ENCODE data around the gene RNF113B. TPM values are rescaled to one million over a fixed set of nuclear protein-coding genes. Genes with fewer than 3 reads are reported as not detected.

The RNF113B gene
- total and polyA plus RNA-seq, 2 of the 13 experiments (the other 11 are each of a cell fraction or from before 2014, with no cell fraction given) = not detected

GRCh38 chr13:98201984-98202383 lies 24.9 kb upstream of the RNF113B start (continued):
- TF ChIP-seq, protein P1, sequence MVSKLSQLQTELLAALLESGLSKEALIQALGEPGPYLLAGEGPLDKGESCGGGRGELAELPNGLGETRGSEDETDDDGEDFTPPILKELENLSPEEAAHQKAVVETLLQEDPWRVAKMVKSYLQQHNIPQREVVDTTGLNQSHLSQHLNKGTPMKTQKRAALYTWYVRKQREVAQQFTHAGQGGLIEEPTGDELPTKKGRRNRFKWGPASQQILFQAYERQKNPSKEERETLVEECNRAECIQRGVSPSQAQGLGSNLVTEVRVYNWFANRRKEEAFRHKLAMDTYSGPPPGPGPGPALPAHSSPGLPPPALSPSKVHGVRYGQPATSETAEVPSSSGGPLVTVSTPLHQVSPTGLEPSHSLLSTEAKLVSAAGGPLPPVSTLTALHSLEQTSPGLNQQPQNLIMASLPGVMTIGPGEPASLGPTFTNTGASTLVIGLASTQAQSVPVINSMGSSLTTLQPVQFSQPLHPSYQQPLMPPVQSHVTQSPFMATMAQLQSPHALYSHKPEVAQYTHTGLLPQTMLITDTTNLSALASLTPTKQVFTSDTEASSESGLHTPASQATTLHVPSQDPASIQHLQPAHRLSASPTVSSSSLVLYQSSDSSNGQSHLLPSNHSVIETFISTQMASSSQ (IDR thresholded peaks at IDR 0.05; ENCODE audit: low read depth) = no peak
- TF ChIP-seq, protein P1 (CRISPR knock-in tag; IDR thresholded peaks at IDR 0.05; ENCODE audit: borderline replicate concordance) = peak; percentile 19; the same call in 1 of the 2 replicates
- TF ChIP-seq ZNF747 (CRISPR knock-in tag; IDR thresholded peaks at IDR 0.05; ENCODE audit: borderline replicate concordance) (no peak), GMEB1 (CRISPR knock-in tag; IDR thresholded peaks at IDR 0.05; ENCODE audit: borderline replicate concordance) (no peak), SRY (CRISPR knock-in tag; IDR thresholded peaks at IDR 0.05) (no peak), ZNF382 (CRISPR knock-in tag; IDR thresholded peaks at IDR 0.05; ENCODE audit: borderline replicate concordance) (no peak), PHF21A (CRISPR knock-in tag; IDR thresholded peaks at IDR 0.05) (no peak; the same call in 1 of the 2 replicates), HNF4G (IDR thresholded peaks at IDR 0.05; ENCODE audit: borderline replicate concordance, low read depth, low read length) (peak; percentile 92), HNF4G (CRISPR knock-in tag; IDR thresholded peaks at IDR 0.05; ENCODE audit: borderline replicate concordance, low read depth) (peak; percentile 37; the same call in 1 of the 2 replicates), PRMT3 (CRISPR knock-in tag; IDR thresholded peaks at IDR 0.05; ENCODE audit: borderline replicate concordance, low read depth) (no peak), KDM5A (IDR thresholded peaks at IDR 0.05; ENCODE audit: borderline replicate concordance, low read length) (no peak), ZFP36L1 (CRISPR knock-in tag; IDR thresholded peaks at IDR 0.05) (no peak), ZNF788 (CRISPR knock-in tag; IDR thresholded peaks at IDR 0.05; ENCODE audit: borderline replicate concordance) (peak; percentile 37; the same call in 1 of the 2 replicates), CREM (IDR thresholded peaks at IDR 0.05) (0 out of 2 replicates have a peak, but pooled peaks have one; percentile 22), CREM (CRISPR knock-in tag; IDR thresholded peaks at IDR 0.05) (no peak), ZNF337 (CRISPR knock-in tag; IDR thresholded peaks at IDR 0.05; ENCODE audit: borderline replicate concordance, low read depth) (no peak), RAD21 (CRISPR knock-in tag; IDR thresholded peaks at IDR 0.05) (peak; percentile 20; the same call in 1 of the 2 replicates), GABPB1 (CRISPR knock-in tag; IDR thresholded peaks at IDR 0.05) (peak; percentile 51), MEF2D (CRISPR knock-in tag; IDR thresholded peaks at IDR 0.05) (0 out of 2 replicates have a peak, but pooled peaks have one; percentile 37)
- TF ChIP-seq, protein P2, sequence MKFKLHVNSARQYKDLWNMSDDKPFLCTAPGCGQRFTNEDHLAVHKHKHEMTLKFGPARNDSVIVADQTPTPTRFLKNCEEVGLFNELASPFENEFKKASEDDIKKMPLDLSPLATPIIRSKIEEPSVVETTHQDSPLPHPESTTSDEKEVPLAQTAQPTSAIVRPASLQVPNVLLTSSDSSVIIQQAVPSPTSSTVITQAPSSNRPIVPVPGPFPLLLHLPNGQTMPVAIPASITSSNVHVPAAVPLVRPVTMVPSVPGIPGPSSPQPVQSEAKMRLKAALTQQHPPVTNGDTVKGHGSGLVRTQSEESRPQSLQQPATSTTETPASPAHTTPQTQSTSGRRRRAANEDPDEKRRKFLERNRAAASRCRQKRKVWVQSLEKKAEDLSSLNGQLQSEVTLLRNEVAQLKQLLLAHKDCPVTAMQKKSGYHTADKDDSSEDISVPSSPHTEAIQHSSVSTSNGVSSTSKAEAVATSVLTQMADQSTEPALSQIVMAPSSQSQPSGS (CRISPR knock-in tag; IDR thresholded peaks at IDR 0.05) = no peak
- TF ChIP-seq, protein P3, sequence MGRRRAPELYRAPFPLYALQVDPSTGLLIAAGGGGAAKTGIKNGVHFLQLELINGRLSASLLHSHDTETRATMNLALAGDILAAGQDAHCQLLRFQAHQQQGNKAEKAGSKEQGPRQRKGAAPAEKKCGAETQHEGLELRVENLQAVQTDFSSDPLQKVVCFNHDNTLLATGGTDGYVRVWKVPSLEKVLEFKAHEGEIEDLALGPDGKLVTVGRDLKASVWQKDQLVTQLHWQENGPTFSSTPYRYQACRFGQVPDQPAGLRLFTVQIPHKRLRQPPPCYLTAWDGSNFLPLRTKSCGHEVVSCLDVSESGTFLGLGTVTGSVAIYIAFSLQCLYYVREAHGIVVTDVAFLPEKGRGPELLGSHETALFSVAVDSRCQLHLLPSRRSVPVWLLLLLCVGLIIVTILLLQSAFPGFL (CRISPR knock-in tag; IDR thresholded peaks at IDR 0.05) = no peak
- TF ChIP-seq, protein P4, sequence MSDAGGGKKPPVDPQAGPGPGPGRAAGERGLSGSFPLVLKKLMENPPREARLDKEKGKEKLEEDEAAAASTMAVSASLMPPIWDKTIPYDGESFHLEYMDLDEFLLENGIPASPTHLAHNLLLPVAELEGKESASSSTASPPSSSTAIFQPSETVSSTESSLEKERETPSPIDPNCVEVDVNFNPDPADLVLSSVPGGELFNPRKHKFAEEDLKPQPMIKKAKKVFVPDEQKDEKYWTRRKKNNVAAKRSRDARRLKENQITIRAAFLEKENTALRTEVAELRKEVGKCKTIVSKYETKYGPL (CRISPR knock-in tag; IDR thresholded peaks at IDR 0.05) = no peak
